ENCODE results near the gene MROH2A.

DNA sequence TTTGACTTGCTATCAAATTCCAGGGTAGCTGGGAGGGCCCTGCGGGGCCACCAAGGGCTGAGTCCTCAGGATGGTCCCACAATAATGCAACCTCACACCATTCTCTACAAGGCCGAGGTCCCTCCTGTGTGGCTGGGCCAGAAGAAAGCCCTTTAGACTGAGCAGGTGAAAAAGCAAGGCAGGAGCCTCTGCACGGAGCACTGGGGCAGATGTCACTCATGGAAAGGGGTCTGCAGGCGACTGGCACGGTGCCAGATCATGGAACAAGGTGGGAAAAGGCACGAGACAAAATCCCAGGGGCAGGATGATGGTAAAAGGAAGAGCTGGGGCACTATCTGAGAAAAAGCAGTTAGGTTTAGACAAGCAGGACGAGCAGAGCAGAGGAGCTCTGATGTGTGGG is 60.1 kb downstream of the MROH2A start:
- TF ChIP-seq, protein P1, sequence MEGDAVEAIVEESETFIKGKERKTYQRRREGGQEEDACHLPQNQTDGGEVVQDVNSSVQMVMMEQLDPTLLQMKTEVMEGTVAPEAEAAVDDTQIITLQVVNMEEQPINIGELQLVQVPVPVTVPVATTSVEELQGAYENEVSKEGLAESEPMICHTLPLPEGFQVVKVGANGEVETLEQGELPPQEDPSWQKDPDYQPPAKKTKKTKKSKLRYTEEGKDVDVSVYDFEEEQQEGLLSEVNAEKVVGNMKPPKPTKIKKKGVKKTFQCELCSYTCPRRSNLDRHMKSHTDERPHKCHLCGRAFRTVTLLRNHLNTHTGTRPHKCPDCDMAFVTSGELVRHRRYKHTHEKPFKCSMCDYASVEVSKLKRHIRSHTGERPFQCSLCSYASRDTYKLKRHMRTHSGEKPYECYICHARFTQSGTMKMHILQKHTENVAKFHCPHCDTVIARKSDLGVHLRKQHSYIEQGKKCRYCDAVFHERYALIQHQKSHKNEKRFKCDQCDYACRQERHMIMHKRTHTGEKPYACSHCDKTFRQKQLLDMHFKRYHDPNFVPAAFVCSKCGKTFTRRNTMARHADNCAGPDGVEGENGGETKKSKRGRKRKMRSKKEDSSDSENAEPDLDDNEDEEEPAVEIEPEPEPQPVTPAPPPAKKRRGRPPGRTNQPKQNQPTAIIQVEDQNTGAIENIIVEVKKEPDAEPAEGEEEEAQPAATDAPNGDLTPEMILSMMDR (IDR thresholded peaks at IDR 0.05): no peak
- TF ChIP-seq POLR2A (IDR thresholded peaks at IDR 0.05; ENCODE audit: low read depth): no peak
- TF ChIP-seq POLR2AphosphoS5 (IDR thresholded peaks at IDR 0.05): no peak
- no peak for TF ChIP-seq EP300 (IDR thresholded peaks at IDR 0.05)
